GM12892 (cell line): ENCODE results near the gene DCAF17.

Experiments used
- POLR2A ChIP-seq: IDR thresholded peaks from 2 replicates; pipeline ENCODE4 v1.6.1; 2011; ENCODE audit warnings: low read depth, low read length, control low read depth
- POLR2AphosphoS5 ChIP-seq: IDR thresholded peaks from 2 replicates; pipeline ENCODE4 v1.6.1; 2011; ENCODE audit warnings: low read depth, low read length, control low read depth
- TAF1 ChIP-seq: IDR thresholded peaks from 2 replicates; pipeline ENCODE4 v1.6.1; 2011; ENCODE audit warnings: low read depth, mild to moderate bottlenecking, control low read depth, low read length, borderline replicate concordance

DNA sequence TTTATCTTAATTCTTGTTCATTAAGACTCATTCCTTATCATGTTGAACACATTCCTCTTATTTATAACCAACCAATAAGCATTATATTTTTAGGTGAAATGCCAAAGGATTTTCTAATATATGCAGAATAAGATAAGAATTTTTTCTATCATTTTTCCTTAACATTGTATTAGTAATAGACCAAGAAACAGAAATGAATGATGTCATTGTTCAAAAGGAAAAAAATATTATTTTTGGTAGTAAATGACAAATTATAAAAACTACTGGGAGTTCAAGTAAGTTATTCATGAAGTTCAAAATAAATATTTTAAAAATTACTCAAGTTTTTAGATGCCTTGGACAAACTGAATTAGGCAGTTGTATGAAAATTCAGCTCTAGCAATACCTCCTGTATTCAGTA is 25.5 kb downstream of the DCAF17 start:
- no peak for TF ChIP-seq TAF1
- no peak for TF ChIP-seq POLR2AphosphoS5
- TF ChIP-seq POLR2A: no peak
